ENCODE data around the gene OIP5. TPM values are rescaled to one million over a fixed set of nuclear protein-coding genes. Genes with fewer than 3 reads are reported as not detected.
"Not testable (repeated sequence)": the region's sequence is repeated elsewhere in the genome, so short reads cannot be mapped to it uniquely, and the experiment has no call there.

OIP5 gene
- total and polyA plus RNA-seq, 4 donors = 0.51 to 2.0 (median 0.51) TPM; not detected in 1

- H3K36me3 ChIP-seq (ENCODE audit: control insufficient read depth in 1 of 2, insufficient read depth in 2 of 2, low read length in 1 of 2); intact Hi-C loops (cut with DNase I); H3K4me3 ChIP-seq (ENCODE audit: low read length in 2 of 2); H3K27ac ChIP-seq (ENCODE audit: low read depth in 1 of 2, low read length in 2 of 2); H3K27me3 ChIP-seq (ENCODE audit: control insufficient read depth in 1 of 2, insufficient read depth in 2 of 2, low read length in 1 of 2); ATAC-seq (ENCODE audit: low FRiP score); H3K4me1 ChIP-seq (ENCODE audit: control insufficient read depth in 1 of 2, insufficient read depth in 2 of 2, low read length in 2 of 2); H3K9me3 ChIP-seq (ENCODE audit: control insufficient read depth, low read length); DNase-seq: not testable (repeated sequence)
- WGBS, 2 donors = 96 to 99% methylated on average over 23 to 39 of the region's 39 CpGs
Measured at GRCh38 chr15:41320805-41321330, 11.5 kb downstream of the OIP5 start.

GRCh38 chr15:41309226-41309905 lies 23.0 kb downstream of the OIP5 start:
- intact Hi-C loops (cut with DNase I) = no loop called here

GRCh38 chr15:41307679-41308078 lies 24.7 kb downstream of the OIP5 start:
- Histone ChIP-seq H3K27ac (ENCODE audit: low read depth in 1 of 2, low read length in 2 of 2) (no peak overlapping the region), H3K9me3 (ENCODE audit: control insufficient read depth, low read length) (no peaks in the 10 kb centered on the region), H3K4me1 (ENCODE audit: control insufficient read depth in 1 of 2, insufficient read depth in 2 of 2, low read length in 2 of 2) (no peaks in the 10 kb centered on the region), H3K36me3 (ENCODE audit: control insufficient read depth in 1 of 2, insufficient read depth in 2 of 2, low read length in 1 of 2) (peaks cover 0 to 2% of the 10 kb centered on the region in 2 donors), H3K27me3 (ENCODE audit: control insufficient read depth in 1 of 2, insufficient read depth in 2 of 2, low read length in 1 of 2) (no peaks in the 10 kb centered on the region), H3K4me3 (ENCODE audit: low read length in 2 of 2) (no peak overlapping the region)
- ATAC-seq (ENCODE audit: low FRiP score) = no peak
- no peak for DNase-seq
- WGBS, 2 donors = 95 to 96% methylated on average over 5 of the region's 5 CpGs
- intact Hi-C loops (cut with DNase I) = no loop called here

More at GRCh38 chr15:41309226-41309905, 23.0 kb downstream of the OIP5 start:
- DNase-seq = no peak
- peaks cover 0 to 2% of the 10 kb centered on the region in 2 donors for H3K36me3 ChIP-seq (ENCODE audit: control insufficient read depth in 1 of 2, insufficient read depth in 2 of 2, low read length in 1 of 2)
- H3K4me1 ChIP-seq (ENCODE audit: control insufficient read depth in 1 of 2, insufficient read depth in 2 of 2, low read length in 2 of 2) = no peaks in the 10 kb centered on the region
- H3K4me3 ChIP-seq (ENCODE audit: low read length in 2 of 2) = no peak overlapping the region
- H3K27ac ChIP-seq (ENCODE audit: low read depth in 1 of 2, low read length in 2 of 2) = no peak overlapping the region
- no peaks in the 10 kb centered on the region for H3K9me3 ChIP-seq (ENCODE audit: control insufficient read depth, low read length)
- WGBS, 2 donors = 93 to 96% methylated on average over 2 of the region's 2 CpGs
- H3K27me3 ChIP-seq (ENCODE audit: control insufficient read depth in 1 of 2, insufficient read depth in 2 of 2, low read length in 1 of 2) = no peaks in the 10 kb centered on the region
- ATAC-seq (ENCODE audit: low FRiP score) = no peak

- H3K4me3 ChIP-seq (ENCODE audit: low read length in 2 of 2) = no peak overlapping the region
- no peaks in the 10 kb centered on the region for H3K9me3 ChIP-seq (ENCODE audit: control insufficient read depth, low read length)
- no peak overlapping the region for H3K27ac ChIP-seq (ENCODE audit: low read depth in 1 of 2, low read length in 2 of 2)
- DNase-seq (no peak), ATAC-seq (ENCODE audit: low FRiP score) (no peak)
- H3K36me3 ChIP-seq (ENCODE audit: control insufficient read depth in 1 of 2, insufficient read depth in 2 of 2, low read length in 1 of 2) = no peaks in the 10 kb centered on the region
- WGBS, 2 donors = 92 to 94% methylated on average over 3 of the region's 3 CpGs
- H3K27me3 ChIP-seq (ENCODE audit: control insufficient read depth in 1 of 2, insufficient read depth in 2 of 2, low read length in 1 of 2) = no peaks in the 10 kb centered on the region
- intact Hi-C loops (cut with DNase I) = no loop called here
- H3K4me1 ChIP-seq (ENCODE audit: control insufficient read depth in 1 of 2, insufficient read depth in 2 of 2, low read length in 2 of 2) = no peaks in the 10 kb centered on the region
Measured at GRCh38 chr15:41304149-41304770, 28.1 kb downstream of the OIP5 start.

GRCh38 chr15:41301587-41301986 lies 30.8 kb downstream of the OIP5 start:
- Histone ChIP-seq H3K9me3 (ENCODE audit: control insufficient read depth, low read length) (no peaks in the 10 kb centered on the region), H3K27me3 (ENCODE audit: control insufficient read depth in 1 of 2, insufficient read depth in 2 of 2, low read length in 1 of 2) (no peaks in the 10 kb centered on the region), H3K4me1 (ENCODE audit: control insufficient read depth in 1 of 2, insufficient read depth in 2 of 2, low read length in 2 of 2) (no peaks in the 10 kb centered on the region), H3K4me3 (ENCODE audit: low read length in 2 of 2) (no peak overlapping the region), H3K27ac (ENCODE audit: low read depth in 1 of 2, low read length in 2 of 2) (no peak overlapping the region), H3K36me3 (ENCODE audit: control insufficient read depth in 1 of 2, insufficient read depth in 2 of 2, low read length in 1 of 2) (no peaks in the 10 kb centered on the region)
- 98 to 100% methylated on average over 1 of the region's 1 CpG for WGBS, 2 donors
- DNase-seq (no peak), ATAC-seq (ENCODE audit: low FRiP score) (no peak)
- intact Hi-C loops (cut with DNase I) = no loop called here

- intact Hi-C loops (cut with DNase I); H3K27ac ChIP-seq (ENCODE audit: low read depth in 1 of 2, low read length in 2 of 2); H3K9me3 ChIP-seq (ENCODE audit: control insufficient read depth, low read length); ATAC-seq (ENCODE audit: low FRiP score); DNase-seq; H3K4me3 ChIP-seq (ENCODE audit: low read length in 2 of 2); H3K4me1 ChIP-seq (ENCODE audit: control insufficient read depth in 1 of 2, insufficient read depth in 2 of 2, low read length in 2 of 2); H3K27me3 ChIP-seq (ENCODE audit: control insufficient read depth in 1 of 2, insufficient read depth in 2 of 2, low read length in 1 of 2); H3K36me3 ChIP-seq (ENCODE audit: control insufficient read depth in 1 of 2, insufficient read depth in 2 of 2, low read length in 1 of 2): not testable (repeated sequence)
- WGBS, 2 donors = 96 to 100% methylated on average over 2 of the region's 2 CpGs
Measured at GRCh38 chr15:41301139-41301538, 31.3 kb downstream of the OIP5 start.

GRCh38 chr15:41292521-41292920 lies 39.9 kb downstream of the OIP5 start:
- H3K27ac ChIP-seq (ENCODE audit: low read depth in 1 of 2, low read length in 2 of 2) = no peak overlapping the region
- ATAC-seq (ENCODE audit: low FRiP score) (no peak), DNase-seq (no peak)
- no peaks in the 10 kb centered on the region for H3K36me3 ChIP-seq (ENCODE audit: control insufficient read depth in 1 of 2, insufficient read depth in 2 of 2, low read length in 1 of 2)
- no peak overlapping the region for H3K4me3 ChIP-seq (ENCODE audit: low read length in 2 of 2)
- H3K27me3 ChIP-seq (ENCODE audit: control insufficient read depth in 1 of 2, insufficient read depth in 2 of 2, low read length in 1 of 2) = no peaks in the 10 kb centered on the region
- 75 to 79% methylated on average over 1 of the region's 1 CpG for WGBS, 2 donors
- no peaks in the 10 kb centered on the region for H3K4me1 ChIP-seq (ENCODE audit: control insufficient read depth in 1 of 2, insufficient read depth in 2 of 2, low read length in 2 of 2)
- H3K9me3 ChIP-seq (ENCODE audit: control insufficient read depth, low read length) = no peaks in the 10 kb centered on the region
- intact Hi-C loops (cut with DNase I) = no loop called here

GRCh38 chr15:41291065-41291631 lies 41.2 kb downstream of the OIP5 start:
- no peaks in the 10 kb centered on the region for H3K27me3 ChIP-seq (ENCODE audit: control insufficient read depth in 1 of 2, insufficient read depth in 2 of 2, low read length in 1 of 2)
- H3K27ac ChIP-seq (ENCODE audit: low read depth in 1 of 2, low read length in 2 of 2) = no peak overlapping the region
- DNase-seq (peak in 1 of 2 donors; percentile 59), ATAC-seq (ENCODE audit: low FRiP score) (no peak)
- H3K9me3 ChIP-seq (ENCODE audit: control insufficient read depth, low read length) = no peaks in the 10 kb centered on the region
- WGBS, 2 donors = 90 to 91% methylated on average over 9 of the region's 9 CpGs
- H3K36me3 ChIP-seq (ENCODE audit: control insufficient read depth in 1 of 2, insufficient read depth in 2 of 2, low read length in 1 of 2) = no peaks in the 10 kb centered on the region
- no peaks in the 10 kb centered on the region for H3K4me1 ChIP-seq (ENCODE audit: control insufficient read depth in 1 of 2, insufficient read depth in 2 of 2, low read length in 2 of 2)
- H3K4me3 ChIP-seq (ENCODE audit: low read length in 2 of 2) = no peak overlapping the region
- intact Hi-C loops (cut with DNase I) = no loop called here

Data from aorta (tissue), 5 donors.